H1 (cell line): ENCODE results near the gene TP53BP1. TPM values are rescaled to one million over a fixed set of nuclear protein-coding genes. Genes with fewer than 3 reads are reported as not detected.

Source experiments
- BRCA1 ChIP-seq: IDR thresholded peaks from 2 replicates; pipeline ENCODE4 v1.6.1; 2012; ENCODE audit warnings: low read depth, low read length, improper control_type of control experiment
- CHD2 ChIP-seq: IDR thresholded peaks from 2 replicates; pipeline ENCODE4 v1.6.1; 2012; ENCODE audit warnings: low read length, improper control_type of control experiment
- FOSL1 ChIP-seq: IDR thresholded peaks from 2 replicates; pipeline ENCODE4 v1.6.1; 2011; ENCODE audit warnings: mild to moderate bottlenecking, low read depth, low read length, moderate library complexity; ENCODE audit not compliant: insufficient read depth
- RFX5 ChIP-seq: IDR thresholded peaks from 2 replicates; pipeline ENCODE4 v1.6.1; 2011; ENCODE audit warnings: low read depth, low read length, improper control_type of control experiment, borderline replicate concordance
- SAP30 ChIP-seq: fragments of 300-600 bp; sonication (generic); IDR thresholded peaks from 2 replicates; pipeline ENCODE4 v1.7.1; 2012; ENCODE audit warnings: low read length, moderate library complexity, mild to moderate bottlenecking, inconsistent platforms; ENCODE audit not compliant: insufficient read depth, insufficient replicate concordance
- polyA plus RNA-seq, 7 experiments: library from polyadenylated mRNA; depleted of rRNA in 3 of 7; stranded (reverse) in 5 of 7; unstranded in 2 of 7; fragments of >200 nt in 5 of 7; fragments of 200-250 nt in 2 of 7; gene quantifications; 1 replicate in 5 of 7; 2 replicates in 1 of 7; 4 replicates in 1 of 7; pipeline versions ENCODE4 v1.2.1 to v1.2.3, GENCODE V29; 2011 to 2013; ENCODE audit warnings: missing spikeins in 2 of 7, mixed read lengths in 2 of 7
- total RNA-seq: library from RNA; stranded (reverse); fragmentation: NEBNext Ultra II Directional; extraction: Animal tissue kit (Norgen Biotek cat#: 25700); gene quantifications from 2 replicates; pipeline ENCODE4 v1.2.1, GENCODE V29; 2021
- TF ChIP-seq, protein P1 (sequence below): IDR thresholded peaks from 2 replicates; pipeline ENCODE4 v1.6.1; 2012; ENCODE audit warnings: low read length, inconsistent platforms

The TP53BP1 gene
- total and polyA plus RNA-seq, 2 of the 8 experiments (the other 6 are each of a cell fraction or from before 2014, with no cell fraction given) = 34.1 to 63.6 TPM

DNA sequence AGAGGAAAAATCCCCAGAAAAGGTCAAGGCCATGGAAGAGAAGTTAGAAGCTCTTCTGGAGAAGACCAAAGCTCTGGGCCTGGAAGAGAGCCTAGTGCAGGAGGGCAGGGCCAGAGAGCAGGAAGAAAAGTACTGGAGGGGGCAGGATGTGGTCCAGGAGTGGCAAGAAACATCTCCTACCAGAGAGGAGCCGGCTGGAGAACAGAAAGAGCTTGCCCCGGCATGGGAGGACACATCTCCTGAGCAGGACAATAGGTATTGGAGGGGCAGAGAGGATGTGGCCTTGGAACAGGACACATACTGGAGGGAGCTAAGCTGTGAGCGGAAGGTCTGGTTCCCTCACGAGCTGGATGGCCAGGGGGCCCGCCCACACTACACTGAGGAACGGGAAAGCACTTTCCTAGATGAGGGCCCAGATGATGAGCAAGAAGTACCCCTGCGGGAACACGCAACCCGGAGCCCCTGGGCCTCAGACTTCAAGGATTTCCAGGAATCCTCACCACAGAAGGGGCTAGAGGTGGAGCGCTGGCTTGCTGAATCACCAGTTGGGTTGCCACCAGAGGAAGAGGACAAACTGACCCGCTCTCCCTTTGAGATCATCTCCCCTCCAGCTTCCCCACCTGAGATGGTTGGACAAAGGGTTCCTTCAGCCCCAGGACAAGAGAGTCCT is 33.4 kb upstream of the TP53BP1 start (continued):
- TF ChIP-seq, protein P1, sequence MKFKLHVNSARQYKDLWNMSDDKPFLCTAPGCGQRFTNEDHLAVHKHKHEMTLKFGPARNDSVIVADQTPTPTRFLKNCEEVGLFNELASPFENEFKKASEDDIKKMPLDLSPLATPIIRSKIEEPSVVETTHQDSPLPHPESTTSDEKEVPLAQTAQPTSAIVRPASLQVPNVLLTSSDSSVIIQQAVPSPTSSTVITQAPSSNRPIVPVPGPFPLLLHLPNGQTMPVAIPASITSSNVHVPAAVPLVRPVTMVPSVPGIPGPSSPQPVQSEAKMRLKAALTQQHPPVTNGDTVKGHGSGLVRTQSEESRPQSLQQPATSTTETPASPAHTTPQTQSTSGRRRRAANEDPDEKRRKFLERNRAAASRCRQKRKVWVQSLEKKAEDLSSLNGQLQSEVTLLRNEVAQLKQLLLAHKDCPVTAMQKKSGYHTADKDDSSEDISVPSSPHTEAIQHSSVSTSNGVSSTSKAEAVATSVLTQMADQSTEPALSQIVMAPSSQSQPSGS = no peak
- no peak for TF ChIP-seq BRCA1
- TF ChIP-seq SAP30 = no peak
- no peak for TF ChIP-seq RFX5
- TF ChIP-seq FOSL1 = no peak
- TF ChIP-seq CHD2 = no peak
